ENCODE data around the gene MBOAT2. TPM values are rescaled to one million over a fixed set of nuclear protein-coding genes. Genes with fewer than 3 reads are reported as not detected.

MBOAT2 gene
- total and polyA plus RNA-seq, 2 donors (not counting 1 experiment from before 2014, with no cell fraction given) = 0.24 to 1.3 TPM

- WGBS (ENCODE audit: insufficient coverage) = 100% methylated on average over 2 of the region's 2 CpGs
- H3K4me3 Mint-ChIP-seq = no peak overlapping the region
- Histone ChIP-seq H3K4me2 (replicated peaks; ENCODE audit: low read depth, low read length, poor library complexity, severe bottlenecking) (no peak overlapping the region), H3K9me3 (ENCODE audit: control extremely low read depth in 1 of 3, control insufficient read depth in 2 of 3, insufficient read depth in 1 of 3, low read length in 2 of 3) (no peaks in the 10 kb centered on the region), H3K27ac (ENCODE audit: low read length in 2 of 2) (no peak overlapping the region), H3K79me2 (ENCODE audit: control insufficient read depth, insufficient read depth, low read length) (peaks cover 57% of the 10 kb centered on the region), H3K4me1 (ENCODE audit: control insufficient read depth in 2 of 2, insufficient read depth in 2 of 2, low read length in 2 of 2) (peaks cover 15 to 18% of the 10 kb centered on the region in 2 donors), H3K36me3 (replicated peaks in 1 of 2; ENCODE audit: control extremely low read depth in 1 of 2, control insufficient read depth in 1 of 2, extremely low read depth in 1 of 2, insufficient read depth in 2 of 2, low read length in 1 of 2) (peaks cover 0 to 4% of the 10 kb centered on the region in 2 experiments), H3K9ac (ENCODE audit: low read length) (no peak overlapping the region), H2AFZ (ENCODE audit: insufficient read depth, low read depth, low read length, poor library complexity, severe bottlenecking) (no peak overlapping the region), H4K20me1 (ENCODE audit: control insufficient read depth, insufficient read depth, low read length, poor library complexity, severe bottlenecking) (peaks cover 38% of the 10 kb centered on the region), H3K4me3 (ENCODE audit: control extremely low read depth in 1 of 5, extremely low read depth in 1 of 5, insufficient read depth in 1 of 5, low read depth in 2 of 5, low read length in 4 of 5) (no peak overlapping the region), H3K27me3 (replicated peaks in 1 of 4; ENCODE audit: control extremely low read depth in 1 of 4, control insufficient read depth in 3 of 4, insufficient read depth in 4 of 4, low read length in 3 of 4) (no peaks in the 10 kb centered on the region)
- intact Hi-C loops (cut with micrococcal nuclease) = loop anchor here (10.0 kb wide), 1 partner anchor 1213 kb away; the partner anchor contains the start of gene KLF11
- no peak for TF ChIP-seq EZH2 (IDR thresholded peaks at IDR 0.05; ENCODE audit: borderline replicate concordance, insufficient read depth, low read depth, low read length, poor library complexity, severe bottlenecking)
- TF ChIP-seq, protein P1, sequence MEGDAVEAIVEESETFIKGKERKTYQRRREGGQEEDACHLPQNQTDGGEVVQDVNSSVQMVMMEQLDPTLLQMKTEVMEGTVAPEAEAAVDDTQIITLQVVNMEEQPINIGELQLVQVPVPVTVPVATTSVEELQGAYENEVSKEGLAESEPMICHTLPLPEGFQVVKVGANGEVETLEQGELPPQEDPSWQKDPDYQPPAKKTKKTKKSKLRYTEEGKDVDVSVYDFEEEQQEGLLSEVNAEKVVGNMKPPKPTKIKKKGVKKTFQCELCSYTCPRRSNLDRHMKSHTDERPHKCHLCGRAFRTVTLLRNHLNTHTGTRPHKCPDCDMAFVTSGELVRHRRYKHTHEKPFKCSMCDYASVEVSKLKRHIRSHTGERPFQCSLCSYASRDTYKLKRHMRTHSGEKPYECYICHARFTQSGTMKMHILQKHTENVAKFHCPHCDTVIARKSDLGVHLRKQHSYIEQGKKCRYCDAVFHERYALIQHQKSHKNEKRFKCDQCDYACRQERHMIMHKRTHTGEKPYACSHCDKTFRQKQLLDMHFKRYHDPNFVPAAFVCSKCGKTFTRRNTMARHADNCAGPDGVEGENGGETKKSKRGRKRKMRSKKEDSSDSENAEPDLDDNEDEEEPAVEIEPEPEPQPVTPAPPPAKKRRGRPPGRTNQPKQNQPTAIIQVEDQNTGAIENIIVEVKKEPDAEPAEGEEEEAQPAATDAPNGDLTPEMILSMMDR (IDR thresholded peaks at IDR 0.05) = no peak
- POLR2A ChIA-PET = no interaction called here
- no peak for ATAC-seq (ENCODE audit: low read depth)
- no peaks in the 10 kb centered on the region for H3K9me3 Mint-ChIP-seq (ENCODE audit: insufficient read depth)
- H3K27ac Mint-ChIP-seq = no peak overlapping the region
- H3K27me3 Mint-ChIP-seq = no peaks in the 10 kb centered on the region
- CTCF ChIA-PET = no interaction called here
- DNase-seq = no peak
- peaks cover 51% of the 10 kb centered on the region for H3K4me1 Mint-ChIP-seq
These were observed 172.0 kb downstream of the MBOAT2 start for GRCh38 chr2:8831516-8831915.

DNA sequence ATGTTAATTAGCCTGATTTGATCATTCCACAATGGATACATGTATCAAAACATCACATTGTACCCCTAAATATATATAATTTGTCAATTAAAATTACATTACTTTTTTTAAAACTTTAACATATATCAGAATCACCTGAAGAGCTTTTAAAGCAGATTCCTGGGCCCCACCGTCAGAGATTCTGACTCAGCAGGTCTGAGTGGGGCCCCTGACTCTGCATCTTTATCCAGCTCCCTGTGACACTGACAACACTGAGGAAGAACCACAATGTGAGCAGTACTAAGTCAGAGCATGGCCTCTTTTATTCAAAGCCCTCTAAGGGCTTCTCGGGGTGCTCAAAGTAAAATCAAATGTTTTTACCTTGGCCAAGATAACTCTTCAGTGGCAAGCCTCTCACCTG, 175.8 kb downstream of the MBOAT2 start:
- TF ChIP-seq, protein P1 (IDR thresholded peaks at IDR 0.05) = no peak
- no peak for TF ChIP-seq EZH2 (IDR thresholded peaks at IDR 0.05; ENCODE audit: borderline replicate concordance, insufficient read depth, low read depth, low read length, poor library complexity, severe bottlenecking)
- Histone ChIP-seq H3K36me3 (replicated peaks in 1 of 2; ENCODE audit: control extremely low read depth in 1 of 2, control insufficient read depth in 1 of 2, extremely low read depth in 1 of 2, insufficient read depth in 2 of 2, low read length in 1 of 2) (peaks cover 3 to 12% of the 10 kb centered on the region in 2 experiments), H3K4me1 (ENCODE audit: control insufficient read depth in 2 of 2, insufficient read depth in 2 of 2, low read length in 2 of 2) (no peaks in the 10 kb centered on the region), H3K9ac (ENCODE audit: low read length) (no peak overlapping the region), H4K20me1 (ENCODE audit: control insufficient read depth, insufficient read depth, low read length, poor library complexity, severe bottlenecking) (peaks cover 17% of the 10 kb centered on the region), H3K79me2 (ENCODE audit: control insufficient read depth, insufficient read depth, low read length) (peaks cover 24% of the 10 kb centered on the region), H2AFZ (ENCODE audit: insufficient read depth, low read depth, low read length, poor library complexity, severe bottlenecking) (no peak overlapping the region), H3K9me3 (ENCODE audit: control extremely low read depth in 1 of 3, control insufficient read depth in 2 of 3, insufficient read depth in 1 of 3, low read length in 2 of 3) (no peaks in the 10 kb centered on the region), H3K27me3 (replicated peaks in 1 of 4; ENCODE audit: control extremely low read depth in 1 of 4, control insufficient read depth in 3 of 4, insufficient read depth in 4 of 4, low read length in 3 of 4) (no peaks in the 10 kb centered on the region), H3K4me3 (ENCODE audit: control extremely low read depth in 1 of 5, extremely low read depth in 1 of 5, insufficient read depth in 1 of 5, low read depth in 2 of 5, low read length in 4 of 5) (no peak overlapping the region), H3K27ac (ENCODE audit: low read length in 2 of 2) (no peak overlapping the region), H3K4me2 (replicated peaks; ENCODE audit: low read depth, low read length, poor library complexity, severe bottlenecking) (no peak overlapping the region)
- no peaks in the 10 kb centered on the region for H3K9me3 Mint-ChIP-seq (ENCODE audit: insufficient read depth)
- peaks cover 23% of the 10 kb centered on the region for H3K4me1 Mint-ChIP-seq
- CTCF ChIA-PET = no interaction called here
- no peak overlapping the region for H3K4me3 Mint-ChIP-seq
- DNase-seq (no peak), ATAC-seq (ENCODE audit: low read depth) (no peak)
- POLR2A ChIA-PET = no interaction called here
- intact Hi-C loops (cut with micrococcal nuclease) = no loop called here
- no peak overlapping the region for H3K27ac Mint-ChIP-seq
- no peaks in the 10 kb centered on the region for H3K27me3 Mint-ChIP-seq
- WGBS (ENCODE audit: insufficient coverage) = 96% methylated on average over 2 of the region's 2 CpGs

All from B cell (primary cell).